ENCODE measurements around the gene RANBP9. TPM values are rescaled to one million over a fixed set of nuclear protein-coding genes. Genes with fewer than 3 reads are reported as not detected.

RANBP9 gene
- total and polyA plus RNA-seq, 2 of the 13 experiments (the other 11 are each of a cell fraction or from before 2014, with no cell fraction given): 26.6 to 30.6 TPM

- no peak for TF ChIP-seq STAT5B (CRISPR knock-in tag; IDR thresholded peaks at IDR 0.05)
- no peak; the same call in 1 of the 2 replicates for TF ChIP-seq ZFP90 (CRISPR knock-in tag; IDR thresholded peaks at IDR 0.05; ENCODE audit: borderline replicate concordance)
- TF ChIP-seq IRF2 (CRISPR knock-in tag; IDR thresholded peaks at IDR 0.05): peak; percentile 81
- peak; percentile 75; the same call in 1 of the 2 replicates for TF ChIP-seq ZBTB2 (CRISPR knock-in tag; IDR thresholded peaks at IDR 0.05; ENCODE audit: low read depth)
- TF ChIP-seq CHD4 (IDR thresholded peaks at IDR 0.05; ENCODE audit: borderline replicate concordance, low read length): no peak
- no peak for TF ChIP-seq ZFP36 (IDR thresholded peaks at IDR 0.05; ENCODE audit: borderline replicate concordance, low read depth, low read length, partially characterized antibody)
- no peak for TF ChIP-seq ZNF296 (CRISPR knock-in tag; conservative IDR thresholded peaks at IDR 0.05)
- peak; percentile 94 for TF ChIP-seq ZBTB25 (CRISPR knock-in tag; IDR thresholded peaks at IDR 0.05)
- no peak for TF ChIP-seq ZBTB1 (CRISPR knock-in tag; IDR thresholded peaks at IDR 0.05; ENCODE audit: borderline replicate concordance)
- TF ChIP-seq IRX3 (CRISPR knock-in tag; IDR thresholded peaks at IDR 0.05; ENCODE audit: borderline replicate concordance, low read depth): no peak
- TF ChIP-seq SAFB2 (CRISPR knock-in tag; IDR thresholded peaks at IDR 0.05; ENCODE audit: borderline replicate concordance, low read depth): no peak
- TF ChIP-seq MXD4 (CRISPR knock-in tag; IDR thresholded peaks at IDR 0.05): no peak
- no peak; the same call in 1 of the 2 replicates for TF ChIP-seq TOE1 (CRISPR knock-in tag; IDR thresholded peaks at IDR 0.05)
- peak; percentile 83; the same call in 1 of the 2 replicates for TF ChIP-seq ARHGAP35 (CRISPR knock-in tag; IDR thresholded peaks at IDR 0.05; ENCODE audit: borderline replicate concordance)
These were observed at the start of gene RANBP9 (continued) for GRCh38 chr6:13711733-13712598.
